Pancreas (tissue), 10 donors: ENCODE results near the gene PROZ. TPM values are rescaled to one million over a fixed set of nuclear protein-coding genes. Genes with fewer than 3 reads are reported as not detected.
A peak's percentile ranks its signal among the peaks of the same experiment; 100 is the strongest.

Experiments
- ATAC-seq, 4 donors: fragments of 200-7000 bp; cut with Tn5 transposase; one replicate each; pipeline versions ENCODE4 v1.8.0 to v1.9.1; 2020; ENCODE audit warnings: mild to moderate bottlenecking in 4 of 4, moderate library complexity in 4 of 4
- DNase-seq, 6 donors: peaks; one replicate each; pipeline ENCODE4 v3.0.0-alpha.2; 2020
- FAIRE-seq: peaks from 2 replicates; lab custom pipeline; 2012; peaks lifted over from hg19 to GRCh38; lab: Jason Lieb, UNC
- H3K27ac ChIP-seq, 4 donors: fragments of 200-600 bp; sonication (generic); 1 replicate in 3 of 4; 2 replicates in 1 of 4; pipeline versions ENCODE4 v1.5.0 to v1.8.0; 2020
- H3K27me3 ChIP-seq, 4 donors: fragments of 200-600 bp; one replicate each; pipeline ENCODE4 v1.8.0; 2021
- H3K36me3 ChIP-seq, 3 donors: fragments of 200-600 bp; sonication (generic) in 1 of 3; one replicate each; pipeline versions ENCODE4 v1.5.0 to v1.8.0; 2020 to 2021
- H3K4me1 ChIP-seq, 3 donors: fragments of 200-600 bp; one replicate each; pipeline ENCODE4 v1.8.0; 2021
- H3K4me3 ChIP-seq, 4 donors: fragments of 200-600 bp; sonication (generic) in 2 of 4; one replicate each; pipeline versions ENCODE4 v1.5.0 to v1.8.0; 2020 to 2021
- H3K9me3 ChIP-seq, 4 donors: fragments of 200-600 bp; one replicate each; pipeline ENCODE4 v1.8.0; 2021
- WGBS, 2 donors: extraction: QIAGEN DNeasy Blood & Tissue Kit; methylation state at CpG; one replicate each; pipeline ENCODE4 v1.1.7; 2013; 5-methylcytosine and 5-hydroxymethylcytosine counted together
- intact Hi-C, 3 donors: fragments of 100-400 bp; cut with DNase I; formaldehyde crosslinking; loops; one replicate each; pipeline versions ENCODE4 v1.11.1 to v1.14.2; 2022
- polyA plus RNA-seq, 2 donors: library from polyadenylated mRNA; stranded (reverse); fragments of 200-250 nt; gene quantifications; one replicate each; pipeline ENCODE4 v1.2.3, GENCODE V29; 2013
- total RNA-seq, 6 donors: library from RNA; stranded (reverse); fragmentation: NEBNext Ultra II Directional in 4 of 6; extraction: Animal tissue kit (Norgen Biotek cat#: 25700) in 4 of 6; gene quantifications; one replicate each; pipeline versions ENCODE4 v1.2.1 to v1.2.4, GENCODE V29; 2021 to 2023
- TF ChIP-seq, protein P1 (sequence below), 4 donors: fragments of 200-600 bp; sonication (generic) in 3 of 4; IDR thresholded peaks; one replicate each; pipeline versions ENCODE4 v1.5.0 to v1.8.0; 2021; ENCODE audit warnings: antibody characterized with exemption in 4 of 4
- donor health status: healthy with polysubstance abuse.
- donor health status: DM: no; HTN: no; CAD: no; lungs with moderate emphysema.
- donor health status: DM: no; HTN: no; CAD: no.
- donor health status: control.
- donor health status: control.
- donor health status: Bipolar disorder and iron deficiency.
- donor health status: DM: yes; HTN: yes; CAD: no.
- donor health status: DM: no; HTN: no; CAD: no.
- donor health status: DM: no; HTN: no; CAD: no.
- donor health status: DM: yes; HTN: yes; CAD: no.

PROZ gene
- total and polyA plus RNA-seq, 8 donors: 0.05 TPM; not detected in 7

GRCh38 chr13:113151745-113152690, 6.4 kb upstream of the PROZ start:
- Histone ChIP-seq H3K27ac (no peak overlapping the region), H3K27me3 (no peaks in the 10 kb centered on the region), H3K4me1 (peaks cover 0 to 7% (median 5%) of the 10 kb centered on the region in 3 donors), H3K4me3 (no peak overlapping the region), H3K9me3 (no peaks in the 10 kb centered on the region), H3K36me3 (no peaks in the 10 kb centered on the region)
- WGBS, 2 donors: 83 to 85% methylated on average over 27 to 28 of the region's 28 CpGs
- intact Hi-C loops: no loop called here
- TF ChIP-seq, protein P1, sequence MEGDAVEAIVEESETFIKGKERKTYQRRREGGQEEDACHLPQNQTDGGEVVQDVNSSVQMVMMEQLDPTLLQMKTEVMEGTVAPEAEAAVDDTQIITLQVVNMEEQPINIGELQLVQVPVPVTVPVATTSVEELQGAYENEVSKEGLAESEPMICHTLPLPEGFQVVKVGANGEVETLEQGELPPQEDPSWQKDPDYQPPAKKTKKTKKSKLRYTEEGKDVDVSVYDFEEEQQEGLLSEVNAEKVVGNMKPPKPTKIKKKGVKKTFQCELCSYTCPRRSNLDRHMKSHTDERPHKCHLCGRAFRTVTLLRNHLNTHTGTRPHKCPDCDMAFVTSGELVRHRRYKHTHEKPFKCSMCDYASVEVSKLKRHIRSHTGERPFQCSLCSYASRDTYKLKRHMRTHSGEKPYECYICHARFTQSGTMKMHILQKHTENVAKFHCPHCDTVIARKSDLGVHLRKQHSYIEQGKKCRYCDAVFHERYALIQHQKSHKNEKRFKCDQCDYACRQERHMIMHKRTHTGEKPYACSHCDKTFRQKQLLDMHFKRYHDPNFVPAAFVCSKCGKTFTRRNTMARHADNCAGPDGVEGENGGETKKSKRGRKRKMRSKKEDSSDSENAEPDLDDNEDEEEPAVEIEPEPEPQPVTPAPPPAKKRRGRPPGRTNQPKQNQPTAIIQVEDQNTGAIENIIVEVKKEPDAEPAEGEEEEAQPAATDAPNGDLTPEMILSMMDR (IDR thresholded peaks at IDR 0.05): no peak
- peak in 3 of 4 donors; percentile 3 to 44 (median 6) for ATAC-seq
- no peak for FAIRE-seq
- DNase-seq: peak in 1 of 6 donors; percentile 67

- Histone ChIP-seq H3K9me3 (no peaks in the 10 kb centered on the region), H3K36me3 (no peaks in the 10 kb centered on the region), H3K27ac (no peak overlapping the region), H3K4me3 (peak overlapping the region in 1 of 4 donors; percentile 47), H3K4me1 (peaks cover 0 to 7% (median 5%) of the 10 kb centered on the region in 3 donors), H3K27me3 (no peaks in the 10 kb centered on the region)
- WGBS, 2 donors: 75 to 83% methylated on average over 2 of the region's 2 CpGs
- DNase-seq (no peak), FAIRE-seq (no peak), ATAC-seq (no peak)
- intact Hi-C loops: no loop called here
- TF ChIP-seq, protein P1 (IDR thresholded peaks at IDR 0.05): no peak
Observed at GRCh38 chr13:113152691-113152983, 5.8 kb upstream of the PROZ start.

- ATAC-seq (peak; percentile 49 to 60 (median 54)), DNase-seq (peak; percentile 48 to 90 (median 74)), FAIRE-seq (no peak)
- Histone ChIP-seq H3K27me3 (no peaks in the 10 kb centered on the region), H3K36me3 (no peaks in the 10 kb centered on the region), H3K4me1 (peaks cover 0 to 7% (median 5%) of the 10 kb centered on the region in 3 donors), H3K4me3 (peak overlapping the region; percentile 9 to 47 (median 26)), H3K27ac (peak overlapping the region; percentile 60 to 84 (median 72)), H3K9me3 (no peaks in the 10 kb centered on the region)
- 31 to 39% methylated on average over 60 of the region's 60 CpGs for WGBS, 2 donors
- intact Hi-C loops: no loop called here
- TF ChIP-seq, protein P1 (IDR thresholded peaks at IDR 0.05): no peak
Observed at GRCh38 chr13:113152984-113153809, 5.3 kb upstream of the PROZ start.

DNA sequence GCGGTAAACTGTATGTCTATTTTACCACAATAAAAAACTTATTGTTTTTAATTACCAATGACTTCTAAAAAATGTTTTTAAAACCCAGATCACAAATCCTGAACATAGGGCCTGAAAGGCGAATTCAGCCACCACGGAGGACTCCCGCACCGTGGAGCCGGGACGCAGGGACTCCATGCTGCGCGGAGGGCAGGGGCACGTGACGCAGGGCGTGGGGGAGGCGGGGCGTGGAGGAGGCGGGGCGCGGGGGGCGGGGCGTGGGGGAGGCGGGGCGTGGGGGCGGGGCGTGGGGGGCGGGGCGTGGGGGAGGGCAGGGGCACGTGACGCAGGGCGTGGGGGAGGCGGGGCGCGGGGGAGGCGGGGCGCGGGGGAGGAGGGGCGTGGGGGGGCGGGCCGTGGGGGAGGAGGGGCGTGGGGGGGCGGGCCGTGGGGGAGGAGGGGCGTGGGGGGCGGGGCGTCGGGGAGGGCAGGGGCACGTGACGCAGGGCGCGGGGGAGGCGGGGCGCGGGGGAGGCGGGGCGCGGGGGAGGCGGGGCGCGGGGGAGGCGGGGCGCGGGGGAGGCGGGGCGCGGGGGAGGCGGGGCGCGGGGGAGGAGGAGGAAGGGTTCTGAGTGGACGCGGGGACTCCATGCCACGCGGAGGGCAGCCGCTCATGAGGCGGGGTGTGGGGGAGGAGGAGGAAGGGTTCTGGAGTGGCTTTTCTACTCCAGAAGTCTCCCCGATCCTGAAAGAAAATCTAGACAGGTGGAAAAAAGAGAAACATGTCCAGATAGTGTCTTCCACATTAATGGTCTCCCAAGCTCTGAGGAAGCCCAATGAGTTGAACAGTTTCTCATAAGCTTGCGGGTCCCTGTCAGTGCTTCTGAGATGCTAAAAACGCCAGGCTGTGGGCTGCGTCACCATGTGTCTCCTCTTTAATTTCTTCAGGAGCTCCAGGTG, 4.4 kb upstream of the PROZ start:
- Histone ChIP-seq H3K27me3 (no peaks in the 10 kb centered on the region), H3K27ac (peak overlapping the region; percentile 60 to 84 (median 72)), H3K4me3 (peak overlapping the region; percentile 9 to 47 (median 26)), H3K36me3 (no peaks in the 10 kb centered on the region), H3K9me3 (no peaks in the 10 kb centered on the region), H3K4me1 (peaks cover 0 to 7% (median 5%) of the 10 kb centered on the region in 3 donors)
- TF ChIP-seq, protein P1 (IDR thresholded peaks at IDR 0.05): no peak
- peak; percentile 80 to 88 (median 86) for ATAC-seq
- FAIRE-seq: no peak
- intact Hi-C loops: no loop called here
- DNase-seq: peak; percentile 73 to 93 (median 84)
- WGBS, 2 donors: 3 to 4% methylated on average over 25 to 31 of the region's 76 CpGs
